BLaER1 treated with 17β-estradiol and CSF1 and Interleukin-3, amounts not matched to agents 10 nM and 100 nM (cell line): ENCODE data around the gene NRSN2.
"Not testable (repeated sequence)": the region's sequence is repeated elsewhere in the genome, so short reads cannot be mapped to it uniquely, and the experiment has no call there.

Source experiments
- H3K27ac ChIP-seq, 11 experiments: shearing (Covaris generic); formaldehyde crosslinking; 2 replicates each; pipeline ENCODE4 v1.8.1; 2022
- H3K27me3 ChIP-seq, 11 experiments: shearing (Covaris generic); formaldehyde crosslinking; 2 replicates each; pipeline ENCODE4 v1.8.1; 2022
- H3K36me3 ChIP-seq, 11 experiments: shearing (Covaris generic); formaldehyde crosslinking; 2 replicates each; pipeline ENCODE4 v1.8.1; 2022
- H3K4me1 ChIP-seq, 10 experiments: shearing (Covaris generic); formaldehyde crosslinking; 2 replicates each; pipeline ENCODE4 v1.8.1; 2022
- H3K4me2 ChIP-seq, 11 experiments: shearing (Covaris generic); formaldehyde crosslinking; 2 replicates each; pipeline ENCODE4 v1.8.1; 2022
- H3K4me3 ChIP-seq, 10 experiments: shearing (Covaris generic); formaldehyde crosslinking; 2 replicates each; pipeline ENCODE4 v1.8.1; 2022
- H3K9ac ChIP-seq, 11 experiments: shearing (Covaris generic); formaldehyde crosslinking; 2 replicates each; pipeline ENCODE4 v1.8.1; 2022
- H3K9me3 ChIP-seq, 11 experiments: shearing (Covaris generic); formaldehyde crosslinking; replicated peaks in 1 of 11; 2 replicates each; pipeline ENCODE4 v1.8.1; 2022
- H4K20me1 ChIP-seq, 11 experiments: shearing (Covaris generic); formaldehyde crosslinking; 2 replicates each; pipeline ENCODE4 v1.8.1; 2022
- Cebpa-rat ChIP-seq, 11 experiments: shearing (Covaris generic); IDR thresholded peaks; 2 replicates each; pipeline ENCODE4 v1.8.1; 2022

NRSN2 gene

DNA sequence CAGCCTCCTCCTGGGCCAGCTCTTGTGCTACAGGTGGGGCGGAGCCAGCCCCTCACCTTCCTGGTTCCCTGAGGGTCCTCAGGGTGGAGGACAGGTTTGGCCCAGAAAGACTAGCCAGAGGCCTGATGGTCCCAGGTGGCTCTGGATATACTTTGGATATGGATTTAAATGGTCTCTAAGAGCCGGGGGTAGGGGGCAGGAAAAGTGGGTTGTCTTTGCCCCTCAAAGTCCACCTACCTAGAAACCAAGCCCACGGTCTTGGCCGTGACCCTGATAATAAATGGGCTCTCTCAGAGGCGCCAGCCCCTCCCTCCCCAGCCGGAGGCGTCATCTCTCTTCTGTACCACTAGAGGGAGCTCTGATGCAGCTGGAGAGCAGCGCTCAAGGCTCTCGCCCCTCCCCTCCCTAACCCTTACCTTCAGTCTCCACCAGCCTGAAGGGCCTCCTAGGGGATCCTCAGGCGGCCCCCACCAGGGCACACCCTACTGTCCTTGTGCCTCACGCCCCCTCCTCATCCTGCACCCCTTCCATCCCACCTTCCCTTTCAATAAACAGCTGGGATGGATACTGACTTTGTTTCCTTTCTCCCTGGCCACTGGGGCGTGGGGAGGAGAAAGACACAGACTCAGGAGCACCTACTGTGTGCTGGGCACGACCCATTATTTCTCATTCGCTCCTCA lies 7.5 kb downstream of the NRSN2 start:
- Histone ChIP-seq H3K4me2 (no peak overlapping the region), H3K27me3 (no peaks in the 10 kb centered on the region), H3K4me3 (no peak overlapping the region), H3K27ac (peak overlapping the region in 1 of 11 experiments; percentile 27; a peak in 1 of 22 replicates), H3K4me1 (peaks cover 0 to 33% (median 23%) of the 10 kb centered on the region in 10 experiments; a peak in 16 of 20 replicates), H4K20me1 (peaks cover 0 to 8% (median 0%) of the 10 kb centered on the region in 11 experiments; a peak in 1 of 22 replicates), H3K36me3 (peaks cover 0 to 27% (median 0%) of the 10 kb centered on the region in 11 experiments; a peak in 3 of 22 replicates), H3K9ac (peak overlapping the region in 1 of 11 experiments; percentile 0; a peak in 1 of 22 replicates), H3K9me3 (no peaks in the 10 kb centered on the region)
- no peak for TF ChIP-seq Cebpa-rat (IDR thresholded peaks at IDR 0.05)

DNA sequence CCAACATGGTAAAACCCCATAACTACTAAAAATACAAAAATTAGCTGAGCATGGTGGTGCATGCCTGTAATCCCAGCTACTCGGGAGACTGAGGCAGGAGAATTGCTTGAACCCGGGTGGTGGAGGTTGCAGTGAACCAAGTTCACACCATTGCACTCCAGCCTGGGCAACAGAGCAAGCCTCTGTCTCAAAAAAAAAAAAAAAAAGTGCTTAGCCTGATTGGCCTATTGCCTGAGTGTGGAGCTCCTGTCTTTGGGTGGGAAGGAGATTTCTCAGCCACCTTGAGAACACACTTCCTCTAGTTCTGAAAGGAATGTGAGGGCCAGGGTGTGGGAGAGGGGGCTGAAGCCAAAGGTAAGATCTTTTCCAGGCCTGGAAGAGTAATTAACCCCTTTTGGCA lies 9.2 kb downstream of the NRSN2 start:
- Histone ChIP-seq H3K9ac (0 out of 22 replicates have a peak overlapping the region, but pooled peaks of 1 of the 11 experiments have one; percentile 13), H3K27ac (peak overlapping the region in 2 of 11 experiments; percentile 2 to 39; a peak in 2 of 22 replicates), H3K4me1 (peaks cover under 1 to 46% (median 39%) of the 10 kb centered on the region in 10 experiments), H3K36me3 (peaks cover 0 to 12% (median 0%) of the 10 kb centered on the region in 11 experiments; a peak in 3 of 22 replicates)
- not testable (repeated sequence) for H3K4me2 ChIP-seq, H3K9me3 ChIP-seq, H4K20me1 ChIP-seq, H3K4me3 ChIP-seq, H3K27me3 ChIP-seq

- Histone ChIP-seq H3K36me3 (peaks cover 0 to 9% (median 0%) of the 10 kb centered on the region in 11 experiments; a peak in 2 of 22 replicates), H3K27ac (peak overlapping the region in 3 of 11 experiments; percentile 5 to 39 (median 27); a peak in 4 of 22 replicates), H3K9ac (no peak overlapping the region), H4K20me1 (peaks cover 0 to 8% (median 0%) of the 10 kb centered on the region in 11 experiments; a peak in 1 of 22 replicates), H3K4me1 (peaks cover 6 to 52% (median 44%) of the 10 kb centered on the region in 10 experiments), H3K27me3 (no peaks in the 10 kb centered on the region), H3K4me3 (no peak overlapping the region), H3K9me3 (no peaks in the 10 kb centered on the region), H3K4me2 (peak overlapping the region in 4 of 11 experiments; percentile 51 to 75 (median 60); a peak in 4 of 22 replicates)
- no peak for TF ChIP-seq Cebpa-rat (IDR thresholded peaks at IDR 0.05)
Measured at GRCh38 chr20:356745-357144, 9.8 kb downstream of the NRSN2 start.

GRCh38 chr20:358891-359555 lies 12.1 kb downstream of the NRSN2 start:
- no peak for TF ChIP-seq Cebpa-rat (IDR thresholded peaks at IDR 0.05)
- H3K27ac ChIP-seq = peak overlapping the region in 1 of 11 experiments; percentile 3; a peak in 1 of 22 replicates
- H3K9me3 ChIP-seq = no peaks in the 10 kb centered on the region
- peaks cover 28 to 75% (median 66%) of the 10 kb centered on the region in 10 experiments for H3K4me1 ChIP-seq
- H3K27me3 ChIP-seq = no peaks in the 10 kb centered on the region
- H3K4me3 ChIP-seq = no peak overlapping the region
- peak overlapping the region in 5 of 11 experiments; percentile 57 to 93 (median 73); a peak in 3 of 22 replicates for H3K4me2 ChIP-seq
- peaks cover 0 to 3% (median 0%) of the 10 kb centered on the region in 11 experiments; a peak in 1 of 22 replicates for H4K20me1 ChIP-seq
- H3K36me3 ChIP-seq = no peaks in the 10 kb centered on the region; a peak in 1 of 22 replicates
- no peak overlapping the region for H3K9ac ChIP-seq

DNA sequence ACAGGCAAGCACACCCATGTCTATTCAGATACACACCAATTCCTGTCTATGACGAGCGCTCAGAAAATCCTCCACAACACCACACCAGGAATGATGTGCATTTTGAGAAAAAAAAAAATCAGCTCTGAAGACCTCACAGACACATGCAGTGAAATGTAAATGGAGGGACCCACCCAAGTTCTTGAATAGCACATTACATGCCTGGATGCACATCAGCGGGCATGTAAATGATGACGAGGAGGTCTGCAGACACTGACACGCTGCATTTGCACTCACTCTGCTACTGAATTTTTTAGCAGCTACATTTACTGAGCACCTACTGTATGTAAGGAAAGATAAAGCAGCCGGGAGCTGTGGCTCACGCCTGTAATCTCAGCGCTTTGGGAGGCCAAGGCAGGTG lies 14.7 kb downstream of the NRSN2 start:
- Histone ChIP-seq H3K4me1 (peaks cover 28 to 91% (median 72%) of the 10 kb centered on the region in 10 experiments), H3K4me2 (peak overlapping the region; percentile 35 to 93 (median 73)), H3K9ac (peak overlapping the region in 7 of 11 experiments; percentile 27 to 63 (median 50); a peak in 13 of 22 replicates), H3K27me3 (no peaks in the 10 kb centered on the region), H4K20me1 (no peaks in the 10 kb centered on the region), H3K9me3 (no peaks in the 10 kb centered on the region), H3K4me3 (peak overlapping the region in 1 of 10 experiments; percentile 27; a peak in 1 of 20 replicates), H3K36me3 (no peaks in the 10 kb centered on the region), H3K27ac (peak overlapping the region in 9 of 11 experiments; percentile 58 to 78 (median 74); a peak in 17 of 22 replicates)
- no peak for TF ChIP-seq Cebpa-rat (IDR thresholded peaks at IDR 0.05)

DNA sequence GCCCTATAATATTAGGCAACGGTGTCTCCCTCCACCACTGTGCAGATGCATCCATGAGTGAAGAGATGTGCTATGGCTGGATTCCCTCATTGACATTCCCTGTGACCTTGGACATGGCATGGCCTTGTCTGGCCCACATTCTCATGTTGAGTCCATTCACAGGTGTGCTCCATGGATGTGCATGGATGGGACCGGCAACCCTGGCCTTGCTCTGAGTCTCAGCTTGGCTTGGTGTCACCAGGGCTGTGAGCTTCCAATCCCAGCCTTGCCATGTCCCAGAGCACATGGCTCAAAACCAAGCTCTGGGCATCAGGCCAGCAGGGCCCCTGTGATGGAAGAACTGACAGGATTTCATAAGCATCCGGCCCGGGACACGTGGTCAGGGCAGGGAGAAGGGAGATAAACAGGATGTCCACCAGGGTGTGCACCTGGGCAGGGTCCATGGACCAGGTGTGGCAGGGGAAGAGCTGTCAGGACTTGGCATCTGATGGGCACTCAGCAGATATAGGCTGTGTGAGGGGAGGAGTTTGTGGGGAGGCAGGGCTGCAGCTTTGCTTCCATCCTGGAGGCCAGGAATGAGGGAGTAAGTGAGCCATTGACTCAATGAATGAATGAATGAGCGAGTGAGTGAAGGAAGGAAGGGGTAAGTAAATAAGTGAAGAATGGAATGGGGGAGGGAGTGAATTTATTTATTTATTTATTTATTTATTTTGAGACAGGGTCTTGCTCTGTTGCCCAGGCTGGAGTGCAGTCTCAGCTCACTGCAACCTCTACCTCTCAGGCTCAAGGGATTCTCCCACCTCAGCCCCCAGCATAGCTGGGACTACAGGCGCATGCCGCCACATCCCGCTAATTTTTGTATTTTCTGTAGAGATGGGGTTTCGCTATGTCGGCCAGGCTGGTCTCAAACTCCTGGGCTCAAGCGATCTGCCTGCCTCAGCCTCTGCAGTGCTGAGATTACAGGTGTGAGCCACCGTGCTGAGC lies 15.7 kb downstream of the NRSN2 start:
- no peaks in the 10 kb centered on the region for H4K20me1 ChIP-seq
- peak in 7 of 11 experiments; percentile 25 to 73 (median 57); a peak in 7 of 22 replicates for TF ChIP-seq Cebpa-rat (IDR thresholded peaks at IDR 0.05)
- H3K27me3 ChIP-seq = no peaks in the 10 kb centered on the region
- peak overlapping the region in 9 of 11 experiments; percentile 9 to 63 (median 44); a peak in 14 of 22 replicates for H3K9ac ChIP-seq
- peak overlapping the region in 10 of 11 experiments; percentile 25 to 78 (median 74); a peak in 19 of 22 replicates for H3K27ac ChIP-seq
- H3K4me2 ChIP-seq = peak overlapping the region; percentile 64 to 93 (median 74)
- H3K4me1 ChIP-seq = peaks cover 28 to 84% (median 65%) of the 10 kb centered on the region in 10 experiments
- H3K4me3 ChIP-seq = no peak overlapping the region
- H3K36me3 ChIP-seq = no peaks in the 10 kb centered on the region
- H3K9me3 ChIP-seq = no peaks in the 10 kb centered on the region

DNA sequence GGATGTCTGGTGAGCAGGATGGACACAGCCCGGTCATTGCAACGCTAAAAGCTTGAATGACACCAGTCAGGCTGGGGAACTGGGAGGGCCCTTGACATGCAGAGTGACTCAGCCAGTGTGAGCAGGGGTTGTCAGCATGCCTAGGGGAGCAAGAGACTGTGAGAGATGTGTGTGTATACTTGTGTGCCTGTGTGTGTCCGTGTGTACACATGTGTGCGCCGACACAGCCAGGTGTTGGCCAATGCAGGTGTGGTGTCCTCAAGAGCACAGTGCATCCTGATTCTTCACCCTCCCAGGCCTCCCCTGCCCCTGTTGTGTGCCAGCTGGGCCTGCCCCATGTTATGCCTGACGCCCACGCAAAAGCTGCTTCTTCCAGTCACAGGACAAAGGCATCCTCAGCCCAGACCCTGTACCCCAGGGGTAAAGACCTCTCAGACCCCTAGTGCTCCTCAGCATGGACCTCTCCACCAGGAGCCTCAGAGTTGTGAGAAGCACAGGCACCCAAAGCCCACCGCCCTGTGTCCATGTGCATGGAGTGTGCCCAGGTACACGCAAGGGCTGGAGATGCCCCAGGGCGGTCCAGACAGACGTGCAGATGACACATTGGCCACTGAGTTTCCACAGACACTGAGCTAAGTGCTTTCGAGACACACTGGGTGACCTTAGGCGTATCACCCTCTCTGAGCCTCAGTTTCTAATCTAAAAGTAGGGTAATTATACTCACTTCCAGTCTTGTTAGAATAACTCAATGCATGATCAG lies 16.6 kb downstream of the NRSN2 start:
- peak overlapping the region; percentile 9 to 63 (median 42); a peak in 15 of 22 replicates for H3K9ac ChIP-seq
- peaks cover 28 to 74% (median 57%) of the 10 kb centered on the region in 10 experiments for H3K4me1 ChIP-seq
- H3K27me3 ChIP-seq = no peaks in the 10 kb centered on the region
- no peak overlapping the region for H3K4me3 ChIP-seq
- peak overlapping the region; percentile 64 to 93 (median 74); a peak in 21 of 22 replicates for H3K4me2 ChIP-seq
- TF ChIP-seq Cebpa-rat (IDR thresholded peaks at IDR 0.05) = no peak
- H4K20me1 ChIP-seq = no peaks in the 10 kb centered on the region
- no peaks in the 10 kb centered on the region for H3K36me3 ChIP-seq
- peak overlapping the region in 10 of 11 experiments; percentile 25 to 78 (median 74); a peak in 19 of 22 replicates for H3K27ac ChIP-seq
- H3K9me3 ChIP-seq = no peaks in the 10 kb centered on the region
